ENCODE data around the gene SLC15A5.

SLC15A5 gene

GRCh38 chr12:16277585-16277984, at the start of gene SLC15A5:
Gene SLC15A5 (minus strand): TSS chr12:16277685. CDS start chr12:16277685, 0 bp downstream.
- DNase-seq (ENCODE audit: insufficient read length, low spot score) (no peak), FAIRE-seq (no peak)
- no peak for TF ChIP-seq POLR2A (IDR thresholded peaks at IDR 0.05; ENCODE audit: low read depth, low read length)

- no peak for DNase-seq (ENCODE audit: insufficient read length, low spot score)
- TF ChIP-seq POLR2A (IDR thresholded peaks at IDR 0.05; ENCODE audit: low read depth, low read length) = no peak
- no peak for FAIRE-seq
Observed at GRCh38 chr12:16325426-16325825, 47.9 kb upstream of the SLC15A5 start.

DNA sequence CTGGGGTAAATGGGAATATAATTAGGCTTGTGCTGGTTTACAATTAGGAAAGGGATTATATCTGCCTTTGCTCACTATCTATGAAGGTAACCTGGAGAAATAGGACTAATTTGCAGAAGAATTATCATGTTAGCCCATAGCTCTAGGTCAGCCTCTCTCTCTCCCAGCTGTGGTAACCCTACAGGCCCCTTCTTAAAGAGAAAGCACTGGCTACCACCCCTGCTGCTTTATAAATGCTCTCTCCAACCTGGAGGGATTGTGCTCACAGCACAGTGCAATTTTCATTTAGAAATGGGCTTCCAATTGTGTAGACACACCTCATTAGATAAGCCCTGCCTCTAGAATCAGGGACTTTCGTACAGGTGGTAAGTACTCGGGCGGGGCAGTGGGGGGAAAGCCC, 47.3 kb upstream of the SLC15A5 start:
- TF ChIP-seq POLR2A (IDR thresholded peaks at IDR 0.05; ENCODE audit: low read depth, low read length) = no peak
- no peak for DNase-seq (ENCODE audit: insufficient read length, low spot score)
- no peak for FAIRE-seq

GRCh38 chr12:16324272-16324671, 46.8 kb upstream of the SLC15A5 start:
- TF ChIP-seq POLR2A (IDR thresholded peaks at IDR 0.05; ENCODE audit: low read depth, low read length) = no peak
- FAIRE-seq = no peak

DNA sequence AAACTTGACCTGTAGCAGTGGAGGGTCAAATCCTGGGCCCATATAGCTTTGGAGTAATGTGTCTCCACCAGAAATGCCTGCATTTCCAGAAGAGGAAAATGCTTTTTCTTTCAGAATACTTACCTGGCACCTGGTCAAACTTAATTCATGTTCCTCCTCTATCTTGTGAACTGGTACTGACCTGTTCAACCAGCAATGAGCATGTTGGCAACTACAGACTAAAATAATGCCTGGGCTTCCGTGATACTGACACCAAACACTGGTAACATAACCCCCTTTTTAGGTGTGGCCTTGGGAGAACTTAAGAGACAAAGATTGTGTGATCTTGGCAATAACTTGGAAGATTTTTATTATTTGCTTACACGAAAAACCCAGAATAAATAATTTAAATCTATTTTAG, 46.2 kb upstream of the SLC15A5 start:
- DNase-seq (ENCODE audit: insufficient read length, low spot score) = no peak
- FAIRE-seq = no peak
- TF ChIP-seq POLR2A (IDR thresholded peaks at IDR 0.05; ENCODE audit: low read depth, low read length) = no peak

More at GRCh38 chr12:16324272-16324671, 46.8 kb upstream of the SLC15A5 start:
- no peak for DNase-seq (ENCODE audit: insufficient read length, low spot score)

- FAIRE-seq = no peak
- no peak for DNase-seq (ENCODE audit: insufficient read length, low spot score)
- no peak for TF ChIP-seq POLR2A (IDR thresholded peaks at IDR 0.05; ENCODE audit: low read depth, low read length)
Observed at GRCh38 chr12:16323010-16323409, 45.5 kb upstream of the SLC15A5 start.

DNA sequence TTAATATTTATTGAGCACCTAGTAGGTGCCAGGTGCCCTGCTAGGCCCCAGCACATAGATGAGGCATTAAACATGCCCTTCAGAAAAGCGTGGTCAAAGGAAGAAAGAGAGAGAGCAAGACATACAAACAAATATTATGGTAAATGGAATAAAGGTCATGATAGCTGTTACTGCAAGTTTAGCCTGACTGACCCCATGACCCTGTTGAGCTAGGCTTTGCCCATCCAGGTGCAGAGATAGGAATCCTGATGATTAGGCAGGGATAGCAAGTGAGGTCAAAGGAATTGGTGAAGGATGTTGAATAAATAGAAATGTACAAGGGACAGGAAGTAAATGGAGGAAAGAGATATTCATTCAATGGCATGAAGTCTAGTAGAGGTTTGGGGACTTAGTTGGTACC, 33.4 kb upstream of the SLC15A5 start:
- DNase-seq (ENCODE audit: insufficient read length, low spot score) (no peak), FAIRE-seq (no peak)
- no peak for TF ChIP-seq POLR2A (IDR thresholded peaks at IDR 0.05; ENCODE audit: low read depth, low read length)

GRCh38 chr12:16307856-16308475, 30.5 kb upstream of the SLC15A5 start:
- no peak for FAIRE-seq
- TF ChIP-seq POLR2A (IDR thresholded peaks at IDR 0.05; ENCODE audit: low read depth, low read length) = no peak
- DNase-seq (ENCODE audit: insufficient read length, low spot score) = no peak

DNA sequence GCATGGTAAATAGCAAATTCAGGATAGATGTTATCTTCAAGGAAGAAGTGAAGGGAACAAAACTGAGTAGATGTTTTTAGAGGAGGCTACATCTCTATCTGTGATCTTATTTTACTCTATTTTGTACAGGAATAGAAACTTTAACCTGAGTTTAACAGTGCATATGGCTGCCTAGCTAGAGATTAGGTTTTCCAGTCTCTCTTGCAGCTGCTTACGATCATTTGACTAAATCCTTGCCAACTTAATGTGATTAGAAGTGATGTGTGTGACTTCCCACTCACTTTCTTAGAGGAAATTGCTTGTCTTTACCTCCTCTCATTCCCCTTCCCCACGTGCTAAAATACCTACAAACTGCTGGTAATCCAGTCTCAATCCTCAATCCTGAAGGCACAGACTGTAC, 26.5 kb upstream of the SLC15A5 start:
- DNase-seq (ENCODE audit: insufficient read length, low spot score) (no peak), FAIRE-seq (no peak)
- TF ChIP-seq POLR2A (IDR thresholded peaks at IDR 0.05; ENCODE audit: low read depth, low read length) = no peak

- no peak for TF ChIP-seq POLR2A (IDR thresholded peaks at IDR 0.05; ENCODE audit: low read depth, low read length)
- DNase-seq (ENCODE audit: insufficient read length, low spot score) = no peak
- no peak for FAIRE-seq
Observed at GRCh38 chr12:16300736-16301135, 23.3 kb upstream of the SLC15A5 start.

DNA sequence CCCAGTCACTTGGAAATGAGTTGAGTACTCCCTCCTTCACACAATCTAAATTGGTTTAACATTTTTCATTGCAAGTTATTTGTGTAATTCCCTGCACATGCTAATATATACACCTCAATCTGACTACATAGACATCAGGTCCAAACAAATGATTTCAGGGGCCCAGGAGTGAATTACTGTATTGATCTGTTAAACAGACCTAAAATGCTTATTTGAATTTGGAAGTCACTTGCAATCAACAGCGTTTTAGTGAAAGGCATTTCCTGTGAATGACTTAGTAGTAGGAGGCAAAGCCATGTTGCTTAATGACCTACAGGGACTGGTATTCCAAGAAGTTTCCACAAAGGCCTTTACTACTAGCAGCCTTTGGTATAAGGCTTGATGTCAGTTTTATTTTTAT, 22.6 kb upstream of the SLC15A5 start:
- TF ChIP-seq POLR2A (IDR thresholded peaks at IDR 0.05; ENCODE audit: low read depth, low read length) = no peak
- DNase-seq (ENCODE audit: insufficient read length, low spot score) (no peak), FAIRE-seq (no peak)

- no peak for FAIRE-seq
- DNase-seq (ENCODE audit: insufficient read length, low spot score) = no peak
Observed at GRCh38 chr12:16299403-16299802, 21.9 kb upstream of the SLC15A5 start.

GRCh38 chr12:16297521-16297920, 20.0 kb upstream of the SLC15A5 start:
- DNase-seq (ENCODE audit: insufficient read length, low spot score) (no peak), FAIRE-seq (no peak)
- TF ChIP-seq POLR2A (IDR thresholded peaks at IDR 0.05; ENCODE audit: low read depth, low read length) = no peak

More at GRCh38 chr12:16299403-16299802, 21.9 kb upstream of the SLC15A5 start:
- no peak for TF ChIP-seq POLR2A (IDR thresholded peaks at IDR 0.05; ENCODE audit: low read depth, low read length)

- FAIRE-seq (no peak), DNase-seq (ENCODE audit: insufficient read length, low spot score) (no peak)
- TF ChIP-seq POLR2A (IDR thresholded peaks at IDR 0.05; ENCODE audit: low read depth, low read length) = no peak
Observed at GRCh38 chr12:16294376-16294956, 17.0 kb upstream of the SLC15A5 start.

GRCh38 chr12:16291032-16291431, 13.5 kb upstream of the SLC15A5 start:
- no peak for TF ChIP-seq POLR2A (IDR thresholded peaks at IDR 0.05; ENCODE audit: low read depth, low read length)
- no peak for DNase-seq (ENCODE audit: insufficient read length, low spot score)
- no peak for FAIRE-seq

Data from H54 (cell line).